Upper lobe of left lung (tissue), 4 donors: ENCODE results near the gene TRAF3.

Experiments used
- EP300 ChIP-seq, 4 donors: sonication (generic); formaldehyde crosslinking; IDR thresholded peaks; one replicate each; pipeline ENCODE4 v1.5.1; 2017; ENCODE audit warnings: antibody characterized with exemption in 4 of 4, control low read depth in 2 of 4
- POLR2A ChIP-seq, 4 donors: fragments of 450-650 bp; IDR thresholded peaks; one replicate each; pipeline ENCODE4 v1.5.1; 2016 to 2017; ENCODE audit warnings: antibody characterized with exemption in 4 of 4, mild to moderate bottlenecking in 2 of 4
- POLR2AphosphoS5 ChIP-seq, 2 donors: sonication (generic); formaldehyde crosslinking; IDR thresholded peaks; one replicate each; pipeline ENCODE4 v1.5.1; 2017; ENCODE audit warnings: antibody characterized with exemption in 2 of 2
- TF ChIP-seq, protein P1 (sequence below), 6 experiments: fragments of 450-650 bp in 4 of 6; fragments of 200-600 bp in 2 of 6; sonication (generic) in 2 of 6; IDR thresholded peaks; one replicate each; pipeline ENCODE4 v1.5.1; 2016 to 2019; ENCODE audit warnings: antibody characterized with exemption in 6 of 6

- TF ChIP-seq, protein P1, sequence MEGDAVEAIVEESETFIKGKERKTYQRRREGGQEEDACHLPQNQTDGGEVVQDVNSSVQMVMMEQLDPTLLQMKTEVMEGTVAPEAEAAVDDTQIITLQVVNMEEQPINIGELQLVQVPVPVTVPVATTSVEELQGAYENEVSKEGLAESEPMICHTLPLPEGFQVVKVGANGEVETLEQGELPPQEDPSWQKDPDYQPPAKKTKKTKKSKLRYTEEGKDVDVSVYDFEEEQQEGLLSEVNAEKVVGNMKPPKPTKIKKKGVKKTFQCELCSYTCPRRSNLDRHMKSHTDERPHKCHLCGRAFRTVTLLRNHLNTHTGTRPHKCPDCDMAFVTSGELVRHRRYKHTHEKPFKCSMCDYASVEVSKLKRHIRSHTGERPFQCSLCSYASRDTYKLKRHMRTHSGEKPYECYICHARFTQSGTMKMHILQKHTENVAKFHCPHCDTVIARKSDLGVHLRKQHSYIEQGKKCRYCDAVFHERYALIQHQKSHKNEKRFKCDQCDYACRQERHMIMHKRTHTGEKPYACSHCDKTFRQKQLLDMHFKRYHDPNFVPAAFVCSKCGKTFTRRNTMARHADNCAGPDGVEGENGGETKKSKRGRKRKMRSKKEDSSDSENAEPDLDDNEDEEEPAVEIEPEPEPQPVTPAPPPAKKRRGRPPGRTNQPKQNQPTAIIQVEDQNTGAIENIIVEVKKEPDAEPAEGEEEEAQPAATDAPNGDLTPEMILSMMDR (IDR thresholded peaks at IDR 0.05): no peak
- TF ChIP-seq POLR2AphosphoS5 (IDR thresholded peaks at IDR 0.05) (no peak), EP300 (IDR thresholded peaks at IDR 0.05) (no peak), POLR2A (IDR thresholded peaks at IDR 0.05) (no peak)
These were observed 90.8 kb downstream of the TRAF3 start for GRCh38 chr14:102867826-102868580.
